GM19023 (cell line): ENCODE data around the gene GGT1.
"Not testable (repeated sequence)": the region's sequence is repeated elsewhere in the genome, so short reads cannot be mapped to it uniquely, and the experiment has no call there.

ENCODE experiments used
- ATAC-seq: cut with Tn5 transposase; IDR thresholded peaks from one replicate; pipeline ENCODE4 v1.9.1; 2021; ENCODE audit warnings: mild to moderate bottlenecking, moderate library complexity; ENCODE audit not compliant: unreplicated experiment

The GGT1 gene

GRCh38 chr22:24602847-24603769 is at the start of gene GGT1:
GGT1 (plus strand) TSS chr22:24603193; CDS start chr22:24611082, 7,889 bp downstream.
- not testable (repeated sequence) for ATAC-seq

- no peak for ATAC-seq
Measured at GRCh38 chr22:24553597-24554312, 49.2 kb upstream of the GGT1 start.

- ATAC-seq = peak; percentile 4
Measured at GRCh38 chr22:24554313-24555164, 48.5 kb upstream of the GGT1 start, which contains the start of gene GUCD1. GUCD1 (minus strand) TSS chr22:24555138; CDS start chr22:24554991, 147 bp downstream.

GRCh38 chr22:24555165-24556039 is 47.6 kb upstream of the GGT1 start, which contains the start of gene SNRPD3:
SNRPD3 (plus strand) TSS chr22:24555999; CDS start chr22:24557675, 1,676 bp downstream.
- ATAC-seq = peak; percentile 72

GRCh38 chr22:24559471-24559870 is 43.5 kb upstream of the GGT1 start:
- no peak for ATAC-seq

GRCh38 chr22:24563246-24563645 is 39.7 kb upstream of the GGT1 start:
- ATAC-seq = no peak

- ATAC-seq = no peak
Measured at GRCh38 chr22:24564376-24565058, 38.5 kb upstream of the GGT1 start.

GRCh38 chr22:24565077-24565476 is 37.9 kb upstream of the GGT1 start:
- no peak for ATAC-seq

- ATAC-seq = no peak
Measured at GRCh38 chr22:24566899-24567511, 36.0 kb upstream of the GGT1 start.

GRCh38 chr22:24567668-24568067 is 35.3 kb upstream of the GGT1 start:
- ATAC-seq = no peak

GRCh38 chr22:24571266-24571665 is 31.7 kb upstream of the GGT1 start:
- ATAC-seq = no peak

- ATAC-seq = no peak
Measured at GRCh38 chr22:24576778-24577177, 26.2 kb upstream of the GGT1 start.

- ATAC-seq = no peak
Measured at GRCh38 chr22:24578355-24579257, 24.4 kb upstream of the GGT1 start.

GRCh38 chr22:24579258-24579601 is 23.8 kb upstream of the GGT1 start:
- ATAC-seq = no peak

- ATAC-seq = no peak
Measured at GRCh38 chr22:24580276-24580675, 22.7 kb upstream of the GGT1 start.

- no peak for ATAC-seq
Measured at GRCh38 chr22:24582056-24582814, 20.8 kb upstream of the GGT1 start.
